NCI-H1092 treated with DMSO at 0.1 percent for 48 hours (cell line): ENCODE measurements around the gene PROCR.
"Not testable (repeated sequence)": the region's sequence is repeated elsewhere in the genome, so short reads cannot be mapped to it uniquely, and the experiment has no call there.

Experiments used
- DNase-seq: peaks from one replicate; lab custom pipeline; 2025; lab: John Stamatoyannopoulos, UW

Gene PROCR

GRCh38 chr20:35165221-35166185 lies 6.4 kb upstream of the PROCR start:
- DNase-seq, result no peak

GRCh38 chr20:35166242-35166830 lies 5.5 kb upstream of the PROCR start:
- no peak for DNase-seq

DNA sequence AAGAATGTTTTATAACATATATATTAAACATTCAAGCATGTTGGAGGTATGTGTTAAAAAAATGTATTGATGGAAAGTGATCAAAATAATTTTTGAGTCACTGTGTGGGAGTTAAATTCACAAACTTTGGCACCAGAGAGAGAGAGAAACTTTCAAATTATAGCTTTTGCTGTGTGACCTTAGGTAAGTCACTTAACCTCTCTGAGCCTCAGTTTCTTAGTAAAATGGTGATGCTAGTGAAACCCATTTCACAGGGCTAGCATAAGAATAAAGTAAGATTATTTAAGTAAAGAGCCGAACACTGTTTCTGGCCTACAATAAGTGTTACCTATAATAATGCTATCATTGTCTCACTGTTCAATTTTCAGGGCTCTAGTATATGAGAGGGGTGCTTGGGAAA lies 4.1 kb upstream of the PROCR start:
- DNase-seq, result no peak

DNA sequence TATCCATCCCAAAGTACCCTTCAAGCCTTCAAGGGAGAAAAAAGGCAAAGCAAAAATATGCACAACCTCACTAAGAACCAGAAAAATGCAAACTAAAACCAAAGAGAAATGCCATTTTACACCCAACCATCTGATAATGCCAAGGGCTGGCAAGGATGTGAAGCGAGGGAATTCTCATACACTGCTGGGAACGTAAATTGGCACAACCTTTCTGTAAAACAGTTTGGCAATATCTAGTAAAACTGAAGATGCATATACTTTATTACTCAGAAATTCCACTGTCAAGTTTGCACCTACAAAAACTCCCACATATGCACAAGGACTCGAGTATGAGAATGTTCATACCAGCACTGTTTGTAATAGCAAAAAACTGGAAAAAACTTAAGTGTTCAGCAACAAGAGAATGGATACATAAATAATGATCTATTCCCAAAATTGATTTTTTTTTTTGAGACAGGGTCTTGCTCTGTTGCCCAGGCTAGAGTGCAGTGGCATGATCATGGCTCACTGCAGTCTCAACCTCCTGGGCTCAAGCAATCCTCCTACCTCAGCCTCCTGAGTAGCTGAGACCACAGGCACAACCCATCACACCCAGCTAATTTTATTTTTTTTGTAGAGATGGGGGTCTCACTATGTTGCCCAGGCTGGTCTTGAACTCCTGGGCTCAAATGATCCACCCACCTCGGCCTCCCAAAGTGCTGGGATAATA lies 3.0 kb upstream of the PROCR start:
- DNase-seq, result not testable (repeated sequence)

DNA sequence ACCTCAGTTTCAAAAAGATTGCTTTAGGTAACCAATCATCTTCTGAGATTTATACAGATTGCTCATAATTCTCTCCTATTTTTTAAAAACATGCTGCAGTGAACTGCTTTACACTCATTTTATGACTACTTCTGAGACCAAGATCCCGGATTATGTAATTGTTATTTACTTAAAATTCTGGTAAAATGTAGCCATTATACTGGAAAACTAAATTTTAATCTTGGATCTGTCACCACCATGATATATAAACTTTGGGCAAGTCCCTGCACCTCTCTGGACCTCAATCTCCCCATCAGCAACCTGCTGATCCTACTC lies 477 bp upstream of the PROCR start:
- no peak for DNase-seq

GRCh38 chr20:35172434-35172806 lies 548 bp downstream of the PROCR start:
- no peak for DNase-seq

GRCh38 chr20:35173576-35174192 lies 1.8 kb downstream of the PROCR start:
- DNase-seq, result no peak

DNA sequence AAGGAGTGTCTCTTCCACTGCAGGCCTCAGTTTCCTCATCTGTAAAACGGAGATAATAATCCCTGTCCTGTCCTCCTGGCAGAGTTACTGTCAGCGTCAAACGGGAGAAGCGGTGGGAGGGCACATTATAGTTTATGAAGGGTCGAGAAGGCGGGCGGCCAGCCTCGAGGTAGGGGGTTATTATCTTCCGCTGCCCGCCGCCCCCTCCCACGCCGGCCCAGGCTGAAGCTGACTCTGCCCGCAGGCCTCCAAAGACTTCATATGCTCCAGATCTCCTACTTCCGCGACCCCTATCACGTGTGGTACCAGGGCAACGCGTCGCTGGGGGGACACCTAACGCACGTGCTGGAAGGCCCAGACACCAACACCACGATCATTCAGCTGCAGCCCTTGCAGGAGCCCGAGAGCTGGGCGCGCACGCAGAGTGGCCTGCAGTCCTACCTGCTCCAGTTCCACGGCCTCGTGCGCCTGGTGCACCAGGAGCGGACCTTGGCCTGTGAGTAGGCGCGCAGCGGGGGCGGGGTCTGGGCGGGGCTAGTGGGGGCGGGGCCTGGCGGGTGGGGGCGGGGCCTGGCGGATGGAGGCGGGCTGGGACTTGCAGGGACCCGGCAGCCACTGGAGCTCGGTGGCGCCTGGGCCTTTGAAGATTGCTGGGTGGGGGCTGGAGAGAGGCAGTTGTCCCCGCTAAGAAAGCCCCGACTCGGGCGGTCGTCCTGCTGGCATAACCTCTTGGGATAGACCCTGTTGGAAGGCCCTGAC lies 2.8 kb downstream of the PROCR start:
- no peak for DNase-seq

DNA sequence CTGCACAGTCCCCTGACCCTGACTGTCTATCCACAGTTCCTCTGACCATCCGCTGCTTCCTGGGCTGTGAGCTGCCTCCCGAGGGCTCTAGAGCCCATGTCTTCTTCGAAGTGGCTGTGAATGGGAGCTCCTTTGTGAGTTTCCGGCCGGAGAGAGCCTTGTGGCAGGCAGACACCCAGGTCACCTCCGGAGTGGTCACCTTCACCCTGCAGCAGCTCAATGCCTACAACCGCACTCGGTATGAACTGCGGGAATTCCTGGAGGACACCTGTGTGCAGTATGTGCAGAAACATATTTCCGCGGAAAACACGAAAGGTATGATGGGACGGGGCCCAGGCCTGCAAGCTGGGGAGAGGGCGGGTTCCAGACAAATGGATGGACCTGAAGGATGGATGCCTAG lies 4.3 kb downstream of the PROCR start:
- no peak for DNase-seq

DNA sequence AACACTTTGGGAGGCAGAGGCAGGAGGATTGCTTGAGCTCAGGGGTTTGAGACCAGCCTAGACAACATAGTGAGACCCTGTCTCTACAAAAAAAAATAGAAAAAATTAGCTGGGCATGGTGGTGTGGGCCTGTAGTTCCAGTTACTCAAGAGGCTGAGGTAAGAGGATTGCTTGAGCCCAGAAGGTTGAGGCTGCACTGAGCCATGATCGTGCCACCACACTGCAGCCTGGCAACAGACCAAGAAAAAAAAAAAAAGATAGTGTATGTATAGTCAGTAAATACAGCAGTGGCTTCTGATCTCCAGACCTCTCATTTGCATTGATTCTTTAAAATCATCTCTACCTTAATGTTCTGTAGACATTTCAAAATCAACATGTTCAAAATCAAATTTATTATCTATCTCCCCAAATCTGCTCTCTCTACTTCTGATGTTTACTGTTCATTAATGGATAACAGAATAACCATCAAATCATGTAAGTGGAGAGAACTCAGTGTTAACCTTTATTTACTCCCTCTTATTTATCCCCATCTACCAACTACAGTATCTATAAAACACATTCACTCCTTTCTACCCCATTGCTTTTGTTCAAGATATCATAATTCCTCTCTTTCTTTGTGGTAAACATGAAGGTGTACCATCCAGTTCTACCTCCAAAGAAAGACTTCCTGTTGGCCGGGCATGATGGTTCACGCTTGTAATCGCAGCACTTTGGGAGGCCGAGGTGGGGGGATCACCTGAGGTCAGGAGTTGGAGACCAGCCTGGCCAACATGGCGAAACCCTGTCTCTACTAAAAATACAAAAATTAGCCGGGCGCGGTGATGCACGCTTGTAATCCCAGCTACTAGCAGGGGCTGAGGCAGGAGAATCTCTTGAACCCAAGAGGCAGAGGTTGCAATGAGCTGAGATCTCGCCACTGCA lies 7.7 kb downstream of the PROCR start:
- no peak for DNase-seq

GRCh38 chr20:35180266-35180665 lies 8.4 kb downstream of the PROCR start:
- no peak for DNase-seq

GRCh38 chr20:35181731-35182130 lies 9.9 kb downstream of the PROCR start:
- no peak for DNase-seq

- DNase-seq, result not testable (repeated sequence)
These were observed 14.9 kb downstream of the PROCR start for GRCh38 chr20:35186691-35187289.

DNA sequence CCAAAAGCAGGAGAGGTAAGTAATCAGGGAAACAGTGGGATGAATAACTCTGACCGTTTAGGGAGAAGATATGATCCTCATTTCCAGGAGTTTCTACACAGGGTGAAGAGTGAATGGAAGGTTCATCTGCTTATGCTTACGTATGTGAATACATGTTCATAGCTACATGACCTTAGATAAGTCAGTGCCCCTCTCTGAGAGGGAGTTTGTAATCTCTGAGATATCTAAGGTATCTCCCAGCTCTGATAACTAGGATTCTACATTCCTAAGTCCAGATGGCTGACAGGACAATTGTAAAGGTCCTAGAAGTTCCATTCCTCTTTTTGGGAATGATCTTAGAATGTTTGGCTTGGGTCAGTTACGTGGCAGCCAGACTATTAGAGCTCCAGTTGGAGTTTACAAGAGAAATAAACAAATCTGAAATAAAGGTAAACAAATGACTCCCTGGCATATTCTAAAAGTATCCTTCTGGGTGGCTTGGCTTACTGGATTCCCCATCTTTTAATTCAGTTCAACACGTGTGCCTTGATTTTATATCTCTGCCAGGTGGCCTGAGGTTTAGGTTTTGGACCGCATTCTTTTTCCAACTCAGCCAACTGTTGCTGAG lies 15.8 kb downstream of the PROCR start:
- no peak for DNase-seq

DNA sequence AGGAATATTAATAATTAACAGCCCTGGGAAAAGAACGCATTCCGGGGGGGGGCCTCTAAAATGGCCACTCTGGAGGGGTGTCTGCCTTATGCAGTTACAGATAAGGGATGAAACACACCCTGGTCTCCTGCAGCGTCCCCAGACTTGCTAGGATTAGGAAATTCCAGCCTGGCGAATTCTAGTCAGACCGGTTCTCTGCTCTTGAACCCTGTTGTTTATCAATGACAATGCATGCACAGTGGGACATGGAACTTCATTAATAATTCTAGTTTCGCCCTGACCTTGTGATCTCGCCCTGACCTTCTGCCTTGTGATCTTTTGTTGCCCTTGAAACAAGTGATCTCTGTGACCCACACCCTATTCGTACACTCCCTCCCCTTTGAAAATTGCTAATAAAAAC lies 17.4 kb downstream of the PROCR start:
- not testable (repeated sequence) for DNase-seq

GRCh38 chr20:35190556-35190955 lies 18.7 kb downstream of the PROCR start:
- no peak for DNase-seq

GRCh38 chr20:35191419-35192117 lies 19.7 kb downstream of the PROCR start:
- no peak for DNase-seq

- DNase-seq, result no peak
These were observed 20.4 kb downstream of the PROCR start for GRCh38 chr20:35192118-35192872.
